ENCODE data around the gene SFPQ. TPM values are rescaled to one million over a fixed set of nuclear protein-coding genes. Genes with fewer than 3 reads are reported as not detected.

SFPQ gene, protein sequence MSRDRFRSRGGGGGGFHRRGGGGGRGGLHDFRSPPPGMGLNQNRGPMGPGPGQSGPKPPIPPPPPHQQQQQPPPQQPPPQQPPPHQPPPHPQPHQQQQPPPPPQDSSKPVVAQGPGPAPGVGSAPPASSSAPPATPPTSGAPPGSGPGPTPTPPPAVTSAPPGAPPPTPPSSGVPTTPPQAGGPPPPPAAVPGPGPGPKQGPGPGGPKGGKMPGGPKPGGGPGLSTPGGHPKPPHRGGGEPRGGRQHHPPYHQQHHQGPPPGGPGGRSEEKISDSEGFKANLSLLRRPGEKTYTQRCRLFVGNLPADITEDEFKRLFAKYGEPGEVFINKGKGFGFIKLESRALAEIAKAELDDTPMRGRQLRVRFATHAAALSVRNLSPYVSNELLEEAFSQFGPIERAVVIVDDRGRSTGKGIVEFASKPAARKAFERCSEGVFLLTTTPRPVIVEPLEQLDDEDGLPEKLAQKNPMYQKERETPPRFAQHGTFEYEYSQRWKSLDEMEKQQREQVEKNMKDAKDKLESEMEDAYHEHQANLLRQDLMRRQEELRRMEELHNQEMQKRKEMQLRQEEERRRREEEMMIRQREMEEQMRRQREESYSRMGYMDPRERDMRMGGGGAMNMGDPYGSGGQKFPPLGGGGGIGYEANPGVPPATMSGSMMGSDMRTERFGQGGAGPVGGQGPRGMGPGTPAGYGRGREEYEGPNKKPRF
- total RNA-seq: 100 to 1,000 TPM; 338 to 354 TPM

DNA sequence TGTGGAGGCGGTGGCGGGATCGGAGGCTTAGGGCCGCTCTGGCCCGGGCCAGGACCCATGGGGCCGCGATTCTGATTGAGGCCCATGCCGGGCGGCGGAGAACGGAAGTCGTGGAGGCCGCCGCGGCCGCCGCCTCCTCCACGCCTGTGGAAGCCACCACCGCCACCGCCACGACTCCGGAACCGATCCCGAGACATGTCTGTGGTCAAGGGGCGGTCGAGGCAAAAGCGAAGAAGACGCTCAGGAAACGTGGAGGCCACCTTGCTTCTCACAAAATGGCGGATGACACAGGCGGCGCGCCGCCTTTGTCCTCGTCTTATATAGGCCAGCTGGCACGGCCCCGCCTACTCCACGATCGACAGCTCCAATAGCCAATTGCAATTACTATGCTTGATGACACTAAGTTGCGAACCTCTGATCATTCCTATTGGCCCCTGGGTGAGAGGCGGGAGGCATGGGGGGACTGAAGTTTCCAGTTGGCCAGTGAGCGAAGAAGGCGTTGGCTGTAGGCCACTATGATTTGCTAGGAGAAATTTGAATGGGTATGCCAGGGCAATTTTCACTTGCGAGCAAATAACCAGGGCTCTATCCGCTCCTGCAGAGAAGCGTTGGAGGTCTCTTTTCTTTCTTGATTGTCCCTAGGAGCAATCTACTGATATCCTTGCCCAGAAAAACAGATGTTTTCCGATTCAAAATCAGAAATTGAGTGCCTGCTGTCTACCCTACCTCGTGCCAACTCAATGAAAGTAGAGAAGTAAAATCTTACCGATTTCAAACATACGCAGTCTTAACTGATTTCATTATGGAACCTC lies at the start of gene SFPQ:
TSS of gene SFPQ (minus strand) at position 293 of the 812 bp plus-strand sequence. CDS start at position 197, 96 bp downstream.

Other genes starting within 250 kb of the SFPQ start
- 10 to 100 TPM; 30.4 to 31.0 TPM for gene TMEM35B, start 207.8 kb downstream of the SFPQ start, total RNA-seq
- 10 to 100 TPM; 23.0 to 25.0 TPM for gene ZMYM6, start 161.2 kb downstream of the SFPQ start, total RNA-seq
- 10 to 100 TPM; 10.9 to 14.2 TPM for gene ZMYM1, start 113.8 kb downstream of the SFPQ start, total RNA-seq
- 10 to 100 TPM; 30.8 to 32.2 TPM for gene ZMYM4, start 75.6 kb upstream of the SFPQ start, total RNA-seq

All from activated naive CD4-positive, alpha-beta T cell treated with anti-CD3 and anti-CD28 coated beads, Interleukin-2, amount 10 ng/mL, durations not matched to agents 5 hours and 36 hours (primary cell).